Limb (tissue), 2 donors: ENCODE measurements around the gene MTNR1B.

Experiments
- DNase-seq, 2 donors: peaks; one replicate each; pipeline ENCODE4 v3.0.0-alpha.2; 2016; ENCODE audit errors: extremely low spot score in 2 of 2

Gene MTNR1B

GRCh38 chr11:92969634-92970347 lies at the start of gene MTNR1B:
TSS of gene MTNR1B (plus strand) at chr11:92969651. CDS start at chr11:92969726, 75 bp downstream.
- peak in 1 of 2 donors; percentile 48 for DNase-seq

GRCh38 chr11:92920331-92920730 lies 49.1 kb upstream of the MTNR1B start:
- DNase-seq: no peak

GRCh38 chr11:92922731-92923130 lies 46.7 kb upstream of the MTNR1B start:
- no peak for DNase-seq

GRCh38 chr11:92929246-92929645 lies 40.2 kb upstream of the MTNR1B start:
- DNase-seq: no peak

- DNase-seq: no peak
Observed at GRCh38 chr11:92929653-92930052, 39.8 kb upstream of the MTNR1B start.

- DNase-seq: no peak
Observed at GRCh38 chr11:92931746-92932422, 37.6 kb upstream of the MTNR1B start.

GRCh38 chr11:92939305-92939704 lies 30.1 kb upstream of the MTNR1B start:
- no peak for DNase-seq

- peak in 1 of 2 donors; percentile 43 for DNase-seq
Observed at GRCh38 chr11:92941676-92942571, 27.5 kb upstream of the MTNR1B start.

GRCh38 chr11:92946707-92947106 lies 22.7 kb upstream of the MTNR1B start:
- DNase-seq: no peak

- no peak for DNase-seq
Observed at GRCh38 chr11:92948116-92948515, 21.3 kb upstream of the MTNR1B start.

GRCh38 chr11:92954003-92954402 lies 15.4 kb upstream of the MTNR1B start:
- DNase-seq: no peak

- DNase-seq: no peak
Observed at GRCh38 chr11:92955860-92956259, 13.6 kb upstream of the MTNR1B start.

GRCh38 chr11:92960886-92961285 lies 8.6 kb upstream of the MTNR1B start:
- DNase-seq: no peak

GRCh38 chr11:92962446-92962845 lies 7.0 kb upstream of the MTNR1B start:
- DNase-seq: no peak

GRCh38 chr11:92964471-92964870 lies 5.0 kb upstream of the MTNR1B start:
- DNase-seq: no peak

- no peak for DNase-seq
Observed at GRCh38 chr11:92965196-92965595, 4.3 kb upstream of the MTNR1B start.

- DNase-seq: no peak
Observed at GRCh38 chr11:92967178-92967577, 2.3 kb upstream of the MTNR1B start.

GRCh38 chr11:92967867-92968266 lies 1.6 kb upstream of the MTNR1B start:
- no peak for DNase-seq

GRCh38 chr11:92969293-92969633 lies 188 bp upstream of the MTNR1B start:
- DNase-seq: no peak

GRCh38 chr11:92972248-92972647 lies 2.8 kb downstream of the MTNR1B start:
- DNase-seq: no peak

- DNase-seq: no peak
Observed at GRCh38 chr11:92975285-92975684, 5.8 kb downstream of the MTNR1B start.

GRCh38 chr11:92976681-92977080 lies 7.2 kb downstream of the MTNR1B start:
- DNase-seq: no peak
